WI38 (cell line): ENCODE data around the gene DSE.

Experiments used
- H3K4me3 ChIP-seq: 2 replicates; pipeline ENCODE4 v1.5.1; 2011; ENCODE audit warnings: low read depth, mild to moderate bottlenecking, control low read depth, low read length
- CTCF ChIP-seq: IDR thresholded peaks from 2 replicates; pipeline ENCODE4 v1.5.1; 2012; ENCODE audit warnings: low read depth, mild to moderate bottlenecking, control low read depth, low read length

The DSE gene

DNA sequence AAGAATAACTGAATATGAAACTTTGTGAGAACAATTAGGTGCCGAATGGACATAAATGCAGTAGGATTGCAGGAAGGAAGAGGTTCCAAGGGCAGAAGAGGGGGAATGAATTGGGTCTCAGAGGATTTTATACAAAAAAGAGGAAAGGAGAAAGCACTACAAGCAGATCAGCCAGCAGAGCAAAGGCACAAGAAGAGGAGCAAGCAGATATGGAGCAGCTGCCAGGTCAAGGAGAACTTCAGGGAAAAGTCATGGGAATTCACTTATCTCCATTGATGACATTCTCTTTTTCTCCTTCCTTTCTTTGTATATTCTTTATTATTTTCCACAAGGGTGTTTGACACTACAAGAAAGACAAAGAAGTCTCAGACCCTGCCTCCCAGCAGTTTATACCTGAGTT is 9.6 kb downstream of the DSE start:
- TF ChIP-seq CTCF = no peak
- H3K4me3 ChIP-seq = no peak overlapping the region

DNA sequence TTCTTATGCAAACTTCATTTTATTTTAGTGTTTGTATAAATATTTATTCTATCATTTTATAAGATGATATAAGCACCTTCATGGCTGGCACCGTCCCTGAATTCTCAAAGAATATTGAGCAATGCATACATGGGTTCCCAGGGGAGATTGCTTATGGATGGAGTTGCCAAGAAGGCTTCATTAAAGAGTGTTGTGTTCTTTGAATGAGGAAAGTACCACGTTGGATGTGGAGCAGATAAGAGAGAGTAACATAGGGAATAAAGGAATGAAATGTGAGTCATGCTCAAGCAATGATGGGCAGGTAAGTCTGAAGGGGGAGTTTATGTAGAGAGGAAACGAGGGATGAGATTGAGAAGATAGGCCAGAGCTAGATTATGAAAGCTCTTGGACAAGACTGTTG is 10.3 kb downstream of the DSE start:
- no peak for TF ChIP-seq CTCF
- no peak overlapping the region for H3K4me3 ChIP-seq

DNA sequence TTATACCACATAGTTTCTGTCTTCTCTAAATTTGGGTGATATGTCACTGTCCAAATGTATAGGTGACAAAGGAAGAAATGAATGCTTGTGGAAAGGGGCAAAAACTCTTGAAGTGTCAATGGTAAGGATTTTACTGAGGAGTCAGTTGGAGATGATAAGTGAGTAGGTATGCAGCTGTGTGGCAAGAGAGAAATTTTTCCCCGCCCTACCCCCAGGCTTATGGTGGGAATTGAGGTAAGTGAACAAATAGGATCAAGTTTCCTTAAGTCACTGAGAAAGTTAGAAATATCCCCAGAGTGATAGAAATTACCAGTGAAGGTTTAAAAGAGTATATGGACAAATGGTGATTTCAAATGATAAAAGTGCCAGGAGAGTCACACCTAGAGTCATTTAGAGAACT is 11.8 kb downstream of the DSE start:
- no peak overlapping the region for H3K4me3 ChIP-seq
- TF ChIP-seq CTCF = no peak

DNA sequence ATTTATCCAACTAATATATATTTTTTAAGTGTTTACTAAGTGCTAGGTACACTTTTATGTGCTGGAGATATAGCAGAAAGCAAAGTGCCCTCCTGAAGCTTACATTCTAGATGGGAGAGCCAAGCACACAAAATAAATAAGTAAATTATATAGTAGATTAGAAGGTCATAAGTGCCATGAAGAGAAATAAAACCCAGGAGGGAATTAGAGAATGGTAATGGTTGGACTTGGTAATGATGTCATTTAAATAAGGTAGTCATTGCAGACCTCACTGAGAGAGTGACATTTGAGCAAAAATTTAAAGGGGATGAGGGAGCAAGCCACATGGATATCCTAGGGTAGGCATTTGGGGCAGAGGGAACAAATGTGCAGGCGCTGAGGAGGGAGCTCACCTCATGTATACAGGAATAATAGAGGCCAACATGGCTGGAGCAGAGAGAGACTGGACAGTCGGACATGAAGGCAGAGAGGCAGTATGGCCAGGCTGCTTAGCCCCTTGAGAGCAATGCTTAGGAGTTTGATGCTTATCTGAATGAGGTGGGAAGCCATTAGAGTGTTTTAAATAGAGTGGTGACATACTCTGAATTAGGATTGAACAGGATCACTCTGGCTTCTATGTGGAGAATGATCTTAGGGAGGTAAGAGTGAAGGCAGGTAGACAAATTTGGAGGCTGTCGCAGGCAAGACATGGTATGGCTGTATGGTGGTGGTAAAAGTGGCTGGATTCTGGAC is 14.1 kb downstream of the DSE start:
- H3K4me3 ChIP-seq = no peak overlapping the region
- TF ChIP-seq CTCF = no peak

DNA sequence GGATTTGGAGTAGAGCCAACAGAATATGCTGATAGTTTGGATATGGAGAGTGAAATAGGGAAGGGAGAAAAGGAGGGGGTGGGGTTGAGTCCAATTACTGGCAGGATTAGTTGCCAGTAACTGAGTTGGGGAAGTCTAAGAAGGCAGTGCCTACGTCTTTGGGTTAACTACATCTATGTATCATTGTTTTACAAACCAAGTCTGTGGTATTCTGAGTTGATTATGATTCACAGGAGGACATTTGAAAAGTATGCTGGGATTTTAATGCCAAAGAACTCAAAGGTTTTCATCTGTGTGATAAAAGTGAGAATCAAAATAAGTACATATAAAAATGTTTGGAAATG is 14.7 kb downstream of the DSE start:
- H3K4me3 ChIP-seq = no peak overlapping the region
- TF ChIP-seq CTCF = no peak

DNA sequence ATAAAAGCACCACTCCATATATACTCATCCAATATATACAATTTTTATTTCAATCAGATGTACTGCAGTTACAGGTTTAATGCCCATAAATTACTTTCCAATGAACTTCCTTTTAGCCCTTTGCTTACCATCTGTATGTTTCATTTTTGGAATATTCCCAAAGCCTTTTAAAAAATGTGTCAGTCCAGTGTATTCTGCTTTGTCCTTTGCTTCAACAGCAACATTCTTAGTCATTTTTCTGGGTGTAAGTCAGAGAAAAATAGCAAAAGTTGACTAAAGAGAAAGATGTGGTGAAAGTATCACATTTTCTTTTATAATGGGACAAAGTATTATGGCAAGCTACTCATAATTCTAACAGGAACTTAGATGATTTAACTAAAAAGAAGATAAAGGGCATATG is 15.2 kb downstream of the DSE start:
- no peak overlapping the region for H3K4me3 ChIP-seq
- no peak for TF ChIP-seq CTCF

DNA sequence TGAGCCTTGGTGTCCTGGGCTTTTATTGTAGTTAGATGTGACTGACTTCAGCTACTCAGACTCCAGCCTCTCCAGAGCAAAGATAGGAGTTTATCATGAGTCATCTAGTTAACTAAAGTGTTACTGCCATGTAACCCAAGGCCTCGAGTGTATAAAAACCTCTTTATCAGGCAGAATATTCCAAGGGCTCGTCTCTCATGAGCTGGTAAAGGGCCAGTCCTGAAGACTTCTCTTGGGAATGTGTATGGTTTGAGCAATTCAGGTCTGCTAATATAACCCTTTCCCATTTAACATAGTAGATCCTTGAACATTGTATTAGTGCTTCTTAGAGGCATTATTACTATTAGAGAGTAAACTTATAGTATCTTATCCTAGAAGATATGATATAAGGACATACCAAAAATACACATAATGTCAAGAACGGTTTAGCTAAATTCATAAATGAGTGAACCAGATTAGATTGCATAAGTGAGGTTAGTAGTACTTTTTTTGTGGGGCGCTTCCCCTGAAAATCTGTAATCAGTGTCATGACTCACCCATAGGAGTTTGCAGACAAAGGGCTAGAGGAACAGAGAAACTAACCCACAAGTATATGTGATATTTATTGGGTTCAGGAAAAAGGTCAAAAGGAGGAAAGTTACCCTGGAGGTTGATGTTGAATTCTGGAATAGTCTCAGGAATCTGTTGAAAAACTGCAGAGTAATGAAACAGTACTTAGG is 16.0 kb downstream of the DSE start:
- TF ChIP-seq CTCF = no peak

More for the DNA sequence above, 16.0 kb downstream of the DSE start:
- no peak overlapping the region for H3K4me3 ChIP-seq
